HG03571 (cell line): ENCODE results near the gene ZNF101.
A peak's percentile ranks its signal among the peaks of the same experiment; 100 is the strongest.
"Not testable (repeated sequence)": the region's sequence is repeated elsewhere in the genome, so short reads cannot be mapped to it uniquely, and the experiment has no call there.

Experiments used
- ATAC-seq: cut with Tn5 transposase; IDR thresholded peaks from one replicate; pipeline ENCODE4 v1.9.1; 2021; ENCODE audit not compliant: unreplicated experiment

ZNF101 gene

DNA sequence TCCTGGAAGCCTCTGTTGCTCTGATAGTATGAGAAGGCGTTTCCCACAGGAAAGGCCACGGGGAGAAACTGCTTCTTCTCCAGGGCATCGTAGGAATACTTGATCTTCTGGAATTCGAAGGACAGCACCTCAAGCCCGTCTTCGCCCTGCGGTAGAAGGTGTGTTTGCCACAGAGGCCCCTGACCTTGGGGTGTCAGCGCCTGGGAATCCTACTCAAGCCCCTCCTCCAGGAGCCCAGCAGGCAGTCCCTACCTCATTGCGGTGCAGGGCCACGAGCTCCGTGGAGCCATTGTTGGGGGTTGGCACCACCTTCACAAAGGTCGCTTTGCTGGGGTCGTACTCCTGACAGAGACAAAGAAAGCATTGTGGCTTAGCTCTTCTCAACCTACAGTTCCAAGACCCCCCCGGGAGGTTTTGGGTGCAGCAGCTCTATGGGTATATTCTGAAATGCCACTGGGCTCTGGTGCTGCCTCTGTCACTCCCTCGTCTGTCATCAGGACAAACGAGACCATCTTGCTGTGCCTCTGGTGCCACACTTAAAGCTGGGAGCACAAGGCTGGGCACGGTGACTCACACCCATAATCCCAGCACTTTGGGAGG is 8.9 kb upstream of the ZNF101 start:
- no peak for ATAC-seq

DNA sequence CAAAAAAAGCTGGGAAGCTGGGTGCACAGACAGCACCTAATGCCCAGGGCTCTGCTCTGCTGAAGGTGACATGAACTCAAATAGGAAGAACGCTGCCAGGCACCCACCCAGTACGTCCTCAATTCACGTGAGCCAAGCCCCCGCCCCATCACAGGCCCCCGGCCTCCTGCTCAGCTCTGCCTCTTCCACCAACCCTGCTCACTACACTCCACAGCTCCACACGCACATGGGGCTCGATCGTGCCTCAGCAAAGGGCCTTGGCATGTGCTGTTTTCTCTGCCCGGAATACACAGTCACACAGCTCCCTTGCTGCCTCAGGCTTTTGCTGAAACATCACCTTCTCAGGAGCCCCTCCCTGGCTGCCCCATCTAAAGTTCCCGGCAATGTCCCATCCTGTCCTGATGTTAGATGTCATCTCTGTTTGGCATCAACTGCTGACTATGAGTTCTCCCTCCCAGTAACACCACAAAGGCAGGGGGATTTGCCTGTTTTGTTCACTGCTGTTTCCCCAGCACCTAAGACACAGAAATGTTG is 7.4 kb upstream of the ZNF101 start:
- no peak for ATAC-seq

DNA sequence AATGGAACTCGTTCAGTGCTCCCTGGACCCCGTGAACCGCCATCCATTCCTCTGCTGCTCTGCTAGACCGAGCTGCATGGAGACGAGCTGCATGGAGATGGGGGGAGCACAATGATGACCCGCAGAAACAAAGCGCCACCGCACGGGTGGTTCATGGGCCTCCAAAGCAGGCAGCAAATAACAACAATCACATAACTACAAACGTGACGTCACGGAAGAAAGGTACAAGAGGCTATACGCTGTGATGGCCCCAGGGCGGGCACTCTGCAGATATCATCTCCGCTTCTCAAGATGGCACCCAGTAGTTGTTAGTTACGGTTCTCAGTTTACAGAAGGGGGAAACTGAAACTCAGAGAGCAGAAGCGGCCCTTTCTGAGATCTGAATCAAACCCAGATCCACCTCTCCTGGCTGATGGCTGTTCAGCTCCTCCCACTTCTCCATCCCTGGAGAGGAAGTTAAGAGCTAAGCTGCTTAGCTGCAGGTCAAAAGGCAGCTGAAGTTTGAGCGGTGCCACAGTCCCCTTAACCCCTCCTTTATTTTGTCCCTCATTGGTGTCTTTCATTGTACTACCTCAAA is 6.9 kb upstream of the ZNF101 start:
- ATAC-seq: peak; percentile 31

DNA sequence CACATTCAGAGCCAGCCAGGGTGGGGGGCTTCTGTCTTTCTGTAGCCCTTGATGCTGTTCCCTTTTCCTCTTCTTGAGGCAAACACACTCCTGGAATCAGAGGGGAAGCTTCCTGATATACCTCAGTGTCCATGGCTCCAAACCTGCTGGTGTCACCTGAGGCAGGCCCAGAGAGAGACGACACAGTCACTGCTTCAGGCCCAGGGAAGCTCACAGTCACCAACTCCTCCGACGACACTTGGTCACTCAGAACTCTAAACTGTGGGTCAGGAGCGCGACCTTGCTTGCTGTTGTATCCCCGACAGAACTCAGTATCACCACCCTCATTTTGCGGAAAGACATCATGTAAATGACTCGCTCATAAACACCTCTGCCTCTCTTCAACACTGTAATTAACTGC is 6.3 kb upstream of the ZNF101 start:
- no peak for ATAC-seq

DNA sequence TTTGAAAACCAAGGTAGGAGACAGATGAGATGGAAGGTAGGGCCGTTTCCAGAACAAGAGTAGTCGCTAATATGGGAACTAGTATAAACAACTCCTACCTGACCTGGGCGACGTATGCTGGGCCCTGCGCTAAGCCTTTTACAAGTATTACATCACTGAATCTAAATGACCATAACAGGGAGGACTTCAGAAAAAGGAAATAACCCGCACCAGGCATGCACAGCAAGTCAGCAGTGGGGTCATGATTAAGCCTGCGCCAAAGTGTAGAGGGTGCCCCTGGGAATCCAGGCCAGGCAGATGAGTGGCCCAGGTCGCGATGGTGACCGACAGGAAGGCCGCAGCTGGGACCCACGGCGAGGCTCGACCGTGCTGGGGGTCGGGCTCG is 5.8 kb upstream of the ZNF101 start:
- ATAC-seq: peak; percentile 1

DNA sequence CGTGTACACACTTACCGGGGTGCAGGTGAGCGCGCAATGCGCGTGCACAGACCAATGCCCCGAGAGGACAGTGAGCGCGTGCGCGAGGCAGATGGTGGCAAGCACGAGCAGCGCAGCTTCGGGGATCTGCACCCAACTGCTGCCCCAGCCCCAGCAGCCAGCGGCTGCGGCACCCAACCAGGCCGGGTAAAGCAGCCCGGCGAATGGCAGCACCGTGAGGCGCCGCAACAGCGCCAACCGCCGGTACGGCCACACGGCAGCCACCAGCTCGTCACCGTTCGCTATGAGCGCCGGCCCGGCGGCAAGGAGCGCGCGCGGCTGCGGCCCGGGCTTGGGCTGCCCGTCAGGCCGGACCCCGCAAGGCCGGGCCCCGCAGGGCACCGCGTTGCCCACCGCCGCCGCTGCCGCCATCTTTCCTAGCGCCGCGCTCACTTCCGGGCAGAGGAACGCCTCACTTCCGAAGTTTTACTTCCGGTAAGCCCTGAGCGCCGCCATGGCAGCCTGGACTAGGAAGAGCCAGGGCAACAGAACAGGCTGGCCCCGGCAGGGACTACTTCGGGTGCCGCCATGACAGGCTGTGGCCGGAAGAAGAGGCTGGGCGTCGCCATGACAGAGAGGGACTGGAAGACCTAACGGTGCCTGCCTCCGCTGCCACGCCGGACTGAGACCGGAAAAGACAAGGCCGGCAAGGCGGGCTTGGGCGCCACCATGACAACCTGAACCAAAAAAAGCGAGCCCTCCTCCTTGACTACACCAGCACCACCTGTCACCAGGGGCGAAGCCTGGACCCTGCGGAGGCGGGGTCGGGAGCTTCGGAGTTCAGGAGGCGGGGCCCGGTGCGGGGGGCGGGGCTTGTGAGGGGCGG is 5.2 kb upstream of the ZNF101 start, which contains the start of gene ATP13A1:
TSS of gene ATP13A1 (minus strand) at position 421 of the 865 bp plus-strand sequence. CDS start at position 411, 10 bp downstream.
- ATAC-seq: peak; percentile 61

DNA sequence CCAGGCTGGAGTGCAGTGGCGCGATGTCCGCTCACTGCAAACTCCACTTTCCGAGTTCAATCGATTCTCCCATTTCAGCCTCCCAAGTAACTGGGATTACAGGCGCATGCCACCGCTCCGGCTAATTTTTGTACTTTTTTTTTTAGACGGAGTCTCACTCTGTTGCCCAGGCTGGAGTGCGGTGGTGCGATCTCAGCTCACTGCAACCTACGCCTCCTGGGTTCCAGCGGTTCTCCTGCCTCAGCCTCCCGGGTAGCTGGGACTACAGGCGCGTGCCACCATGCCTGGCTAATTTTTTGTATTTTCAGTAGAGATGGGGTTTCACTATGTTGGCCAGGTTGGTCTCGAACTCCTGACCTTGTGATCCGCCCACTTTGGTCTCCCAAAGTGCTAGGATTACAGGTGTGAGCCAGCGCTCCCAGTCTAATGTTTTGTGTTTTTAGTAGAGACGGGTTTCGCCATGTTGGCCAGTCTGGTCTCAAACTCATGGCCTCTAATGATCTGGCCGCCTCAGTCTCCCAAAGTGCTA is 3.2 kb upstream of the ZNF101 start:
- not testable (repeated sequence) for ATAC-seq

DNA sequence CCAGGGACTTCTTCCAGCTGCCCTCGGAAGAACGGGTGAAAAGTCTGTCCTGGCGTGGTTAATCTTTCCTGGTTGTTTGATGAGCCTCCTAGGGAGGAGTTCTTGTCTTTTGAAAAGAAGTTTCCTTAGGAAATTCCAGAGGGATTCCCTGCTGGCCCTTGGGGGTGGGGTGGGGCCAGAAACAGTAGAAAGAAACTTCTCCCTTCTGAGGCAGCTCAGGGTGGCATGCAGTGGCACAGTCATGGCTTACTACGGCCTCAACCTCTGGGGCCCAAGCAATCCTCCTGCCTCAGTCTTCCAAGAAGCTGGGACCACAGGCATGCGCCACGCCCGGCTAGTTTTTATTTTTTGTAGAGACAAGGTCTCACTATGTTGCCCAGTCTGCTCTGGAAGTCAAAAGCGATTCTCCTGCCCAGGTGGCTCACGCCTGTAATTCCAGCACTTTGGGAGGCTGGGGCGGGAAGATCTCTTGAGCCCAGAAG is 1.5 kb downstream of the ZNF101 start:
- ATAC-seq: no peak

DNA sequence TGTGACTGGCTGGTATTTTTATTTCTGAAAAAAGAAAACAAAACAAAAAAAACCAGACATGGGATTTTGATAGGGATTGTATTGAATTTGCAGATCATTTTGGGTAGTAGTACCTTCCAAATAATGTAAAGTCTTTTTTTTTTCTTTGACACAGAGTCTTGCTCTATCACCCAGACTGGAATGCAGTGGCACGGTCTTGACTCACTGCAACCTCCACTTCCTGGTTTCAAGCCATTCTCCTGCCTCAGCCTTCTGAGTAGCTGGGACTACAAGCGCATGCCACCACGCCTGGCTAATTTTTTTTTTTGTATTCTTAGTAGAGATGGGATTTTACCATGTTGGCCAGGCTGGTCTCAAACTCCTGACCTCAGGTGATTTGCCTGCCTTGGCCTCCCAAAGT is 4.2 kb downstream of the ZNF101 start:
- no peak for ATAC-seq

DNA sequence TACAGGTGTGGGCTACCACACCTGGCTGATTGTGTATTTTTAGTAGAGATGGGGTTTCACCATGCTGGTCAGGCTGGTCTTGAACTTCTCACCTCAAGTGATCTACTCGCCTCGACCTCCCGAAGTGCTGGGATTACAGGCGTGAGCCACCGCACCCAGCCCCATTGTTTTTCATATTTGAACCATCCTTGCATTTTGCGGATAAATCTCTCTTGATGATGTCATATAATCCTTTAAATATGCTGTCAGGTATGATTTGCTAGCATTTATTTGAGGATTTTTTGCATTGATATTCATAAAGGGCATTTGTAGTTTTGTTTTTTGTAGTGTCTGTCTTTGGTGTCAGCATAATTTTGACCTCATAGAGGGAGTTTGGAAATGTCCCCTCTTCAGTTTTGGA is 5.7 kb downstream of the ZNF101 start:
- ATAC-seq: no peak

DNA sequence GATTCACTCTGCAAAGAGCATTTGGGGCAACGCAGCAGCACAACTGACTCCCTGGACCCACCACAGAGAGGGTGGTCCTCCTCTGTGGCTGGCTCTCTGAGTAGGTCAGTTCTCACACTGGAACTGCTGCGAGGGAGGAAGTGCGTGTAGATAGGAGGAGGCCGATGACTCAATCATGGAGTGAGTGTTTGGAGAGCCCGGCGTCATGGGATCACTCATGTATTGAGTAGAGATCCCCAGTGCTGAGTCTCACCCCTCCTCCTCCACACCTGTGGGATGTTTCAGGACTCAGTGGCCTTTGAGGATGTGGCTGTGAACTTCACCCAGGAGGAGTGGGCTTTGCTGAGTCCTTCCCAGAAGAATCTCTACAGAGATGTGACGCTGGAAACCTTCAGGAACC is 8.9 kb downstream of the ZNF101 start:
- ATAC-seq: no peak

DNA sequence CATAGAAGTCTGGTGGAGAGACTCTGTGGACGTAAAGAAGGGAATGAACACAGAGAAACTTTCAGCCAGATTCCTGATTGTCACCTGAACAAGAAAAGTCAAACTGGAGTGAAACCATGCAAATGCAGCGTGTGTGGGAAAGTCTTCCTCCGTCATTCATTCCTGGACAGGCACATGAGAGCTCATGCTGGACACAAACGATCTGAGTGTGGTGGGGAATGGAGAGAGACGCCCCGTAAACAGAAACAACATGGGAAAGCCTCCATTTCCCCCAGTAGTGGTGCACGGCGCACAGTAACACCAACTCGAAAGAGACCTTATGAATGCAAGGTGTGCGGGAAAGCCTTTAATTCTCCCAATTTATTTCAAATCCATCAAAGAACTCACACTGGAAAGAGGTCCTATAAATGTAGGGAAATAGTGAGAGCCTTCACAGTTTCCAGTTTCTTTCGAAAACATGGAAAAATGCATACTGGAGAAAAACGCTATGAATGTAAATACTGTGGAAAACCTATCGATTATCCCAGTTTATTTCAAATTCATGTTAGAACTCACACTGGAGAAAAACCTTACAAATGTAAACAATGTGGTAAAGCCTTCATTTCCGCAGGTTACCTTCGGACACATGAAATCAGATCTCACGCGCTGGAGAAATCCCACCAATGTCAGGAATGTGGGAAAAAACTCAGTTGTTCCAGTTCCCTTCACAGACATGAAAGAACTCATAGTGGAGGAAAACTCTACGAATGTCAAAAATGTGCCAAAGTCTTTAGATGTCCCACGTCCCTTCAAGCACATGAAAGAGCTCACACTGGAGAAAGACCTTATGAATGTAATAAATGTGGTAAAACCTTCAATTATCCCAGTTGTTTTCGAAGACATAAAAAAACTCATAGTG is 10.8 kb downstream of the ZNF101 start:
- no peak for ATAC-seq

DNA sequence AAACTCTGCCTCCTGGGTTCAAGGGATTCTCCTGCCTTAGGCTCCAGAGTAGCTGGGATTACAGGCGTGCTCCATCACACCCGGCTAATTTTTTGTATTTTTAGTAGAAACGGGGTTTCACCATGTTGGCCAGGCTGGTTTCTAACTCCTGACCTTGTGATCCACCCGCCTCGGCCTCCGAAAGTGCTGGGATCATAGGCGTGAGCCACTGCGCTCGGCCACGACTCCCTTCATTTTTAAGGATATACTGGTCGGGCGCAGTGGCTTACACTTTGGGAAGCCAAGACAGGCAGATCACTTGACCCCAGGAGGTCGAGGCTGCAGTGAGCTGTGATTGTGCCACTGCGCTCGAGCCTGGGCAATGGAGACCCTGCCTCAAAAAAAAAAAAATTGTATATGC is 17.5 kb downstream of the ZNF101 start:
- ATAC-seq: not testable (repeated sequence)

DNA sequence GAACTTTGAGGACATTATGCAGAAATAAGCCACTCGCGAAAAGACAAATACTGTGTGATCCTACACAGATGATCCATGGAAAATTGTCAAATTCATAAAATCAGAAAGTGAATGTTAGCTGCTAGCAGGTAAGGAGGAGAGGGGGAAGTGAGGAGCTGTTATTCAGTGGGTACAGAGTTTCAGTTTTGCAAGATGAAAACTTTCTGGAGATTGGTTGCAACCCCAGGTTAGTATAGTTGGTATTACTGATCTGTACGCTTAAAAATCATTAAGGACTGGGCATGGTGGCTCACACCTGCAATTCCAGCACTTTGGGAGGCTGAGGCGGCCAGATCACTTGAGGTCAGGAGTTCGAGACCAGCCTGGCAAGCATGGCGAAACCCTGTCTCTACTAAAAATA is 17.9 kb downstream of the ZNF101 start:
- ATAC-seq: no peak

DNA sequence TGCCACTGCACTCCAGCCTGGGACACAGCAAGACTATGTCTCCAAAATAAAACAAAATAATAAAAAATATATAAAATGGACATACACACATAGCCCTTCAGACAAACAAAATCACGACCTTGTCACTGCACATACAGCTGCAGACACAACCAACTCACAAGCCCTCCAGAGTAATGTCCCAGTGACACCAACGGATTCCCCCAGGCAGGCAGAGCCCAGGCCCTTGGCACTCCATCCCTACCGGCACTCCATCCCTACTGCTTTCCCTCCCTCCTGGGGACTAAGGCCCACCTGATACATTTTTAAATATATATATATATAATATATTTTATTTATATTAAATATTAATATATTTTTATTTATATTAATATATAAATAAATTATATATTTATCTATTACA is 18.5 kb downstream of the ZNF101 start:
- no peak for ATAC-seq

DNA sequence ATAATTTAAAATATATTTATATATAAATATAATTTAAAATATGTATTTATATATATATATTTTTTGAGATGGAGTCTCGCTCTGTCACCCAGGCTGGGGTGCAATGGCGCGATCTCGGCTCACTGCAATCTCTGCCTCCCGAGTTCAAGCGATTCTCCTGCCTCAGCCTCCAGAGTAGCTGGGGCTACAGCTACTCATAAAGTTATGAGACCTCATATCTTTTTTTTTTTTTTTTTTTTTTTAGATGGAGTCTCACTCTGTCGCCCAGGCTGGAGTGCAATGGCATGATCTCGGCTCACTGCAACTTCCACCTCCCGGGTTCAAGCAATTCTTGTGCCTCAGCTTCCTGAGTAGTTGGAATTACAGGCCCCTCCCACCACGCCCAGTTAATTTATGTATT is 20.4 kb downstream of the ZNF101 start:
- ATAC-seq: not testable (repeated sequence)

DNA sequence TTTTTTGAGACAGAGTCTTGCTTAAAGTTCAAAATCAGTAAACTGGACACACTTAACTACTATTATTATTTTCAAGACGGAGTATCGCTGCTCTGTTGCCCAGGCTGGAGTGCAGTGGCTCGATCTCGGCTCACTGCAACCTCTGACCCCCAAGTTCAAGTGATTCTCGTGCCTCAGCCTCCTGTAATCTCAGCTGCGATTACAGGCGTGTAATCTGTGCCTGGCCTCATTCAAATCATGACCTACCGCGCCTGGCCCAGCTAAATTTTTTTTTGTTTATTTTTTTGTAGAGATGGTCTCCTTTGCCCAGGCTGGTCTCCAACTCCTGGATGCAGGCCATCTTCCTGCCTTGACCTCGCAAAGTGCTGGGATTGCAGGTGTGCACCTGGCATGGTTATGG is 23.0 kb downstream of the ZNF101 start:
- no peak for ATAC-seq

DNA sequence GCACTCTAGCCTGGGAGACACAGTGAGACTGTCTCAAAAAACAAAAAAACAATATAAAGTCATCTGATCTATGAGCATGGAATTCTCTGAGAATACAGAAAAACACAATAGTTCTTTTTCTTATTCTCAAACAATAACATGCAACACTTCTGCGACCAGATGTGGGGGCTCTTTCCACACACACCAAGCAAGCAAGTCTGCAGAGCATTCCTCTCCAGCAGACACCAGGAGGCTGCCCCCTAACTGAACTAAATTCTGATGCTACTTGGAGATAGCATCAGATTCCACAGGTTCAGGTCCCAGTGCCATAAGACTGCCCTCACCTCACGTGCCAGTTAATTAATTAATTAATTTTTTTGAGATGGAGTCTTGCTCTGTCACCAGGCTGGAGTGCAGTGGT is 27.7 kb downstream of the ZNF101 start:
- no peak for ATAC-seq

DNA sequence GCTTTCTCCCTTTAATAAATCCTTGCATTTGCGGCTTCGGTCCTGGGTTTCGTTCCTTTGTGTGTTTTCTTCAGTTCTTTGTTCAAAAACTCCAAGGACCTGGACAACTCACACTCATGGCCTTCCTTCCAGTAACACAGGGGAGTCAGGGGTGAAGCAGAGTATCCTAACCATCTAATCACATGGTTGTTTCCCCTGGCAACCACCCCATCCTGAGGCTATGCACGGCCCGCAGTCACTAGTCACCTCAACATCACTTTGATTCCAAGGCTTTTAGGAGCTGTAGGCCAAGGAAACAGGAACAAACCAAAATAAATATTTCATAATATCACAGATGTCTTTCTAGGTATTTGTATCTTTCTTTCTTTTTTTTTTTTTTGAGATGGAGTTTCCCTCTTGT is 28.9 kb downstream of the ZNF101 start:
- no peak for ATAC-seq

DNA sequence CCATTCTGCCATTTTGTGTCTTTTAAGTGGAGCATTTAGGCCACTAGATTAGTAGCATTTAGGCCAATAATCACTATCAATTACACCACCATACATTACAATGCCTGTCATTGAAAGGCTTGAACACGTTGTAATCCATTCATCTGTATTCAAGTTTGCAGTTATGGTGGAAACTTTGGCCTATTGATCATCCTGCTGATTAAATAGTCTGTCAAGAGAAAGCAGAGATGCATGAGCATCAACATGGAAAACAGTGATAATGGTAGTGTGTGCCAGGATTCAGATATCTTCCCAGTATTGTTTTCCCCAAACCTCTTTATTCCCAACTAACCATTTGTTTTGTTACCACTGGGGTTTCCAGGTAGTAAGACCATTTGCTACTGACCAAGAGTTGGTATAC is 31.9 kb downstream of the ZNF101 start:
- not testable (repeated sequence) for ATAC-seq

DNA sequence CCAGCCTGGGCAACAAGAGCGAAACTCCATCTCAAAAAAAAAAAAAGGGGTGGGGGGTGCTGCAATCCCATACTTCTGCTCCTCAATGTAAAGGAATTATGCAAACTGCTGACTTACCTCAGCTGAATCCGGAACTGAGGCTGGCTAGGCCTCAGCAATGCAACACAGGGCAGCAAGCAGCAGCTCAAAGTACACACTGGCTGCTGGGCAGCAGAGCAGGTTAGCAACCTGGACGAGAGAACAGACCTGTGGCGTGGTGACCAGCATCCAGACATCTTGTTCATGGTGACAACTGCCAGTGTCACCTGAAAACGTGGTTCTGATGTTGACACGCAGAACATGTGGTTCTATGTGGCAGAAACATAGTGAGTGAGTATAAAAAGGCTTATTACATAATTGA is 36.2 kb downstream of the ZNF101 start:
- ATAC-seq: no peak
